NCI-H524 treated with DMSO at 0.1 percent for 48 hours (cell line): ENCODE results near the gene DTWD2.
"Not testable (repeated sequence)": the region's sequence is repeated elsewhere in the genome, so short reads cannot be mapped to it uniquely, and the experiment has no call there.

Experiments
- DNase-seq: peaks from one replicate; lab custom pipeline; 2025; lab: John Stamatoyannopoulos, UW

The DTWD2 gene

DNA sequence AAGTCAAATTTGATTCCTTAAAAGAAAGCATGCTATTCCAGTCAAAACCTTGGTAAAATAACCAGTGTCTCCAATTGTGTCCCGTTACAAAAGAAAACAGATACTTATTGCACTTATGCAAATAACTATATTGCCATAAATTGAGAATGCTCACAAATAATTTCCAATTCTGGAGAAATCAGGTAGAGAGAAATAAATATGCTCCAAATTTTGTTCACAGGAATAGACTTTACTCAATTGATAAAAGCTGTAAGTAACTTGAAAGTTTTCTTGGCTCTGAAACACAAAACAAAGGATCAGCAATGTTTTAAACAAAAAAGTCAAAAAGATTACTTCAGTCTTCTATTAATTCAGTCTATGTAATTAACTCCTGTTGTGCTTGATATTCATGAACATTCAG, 7.8 kb upstream of the DTWD2 start:
- no peak for DNase-seq

DNA sequence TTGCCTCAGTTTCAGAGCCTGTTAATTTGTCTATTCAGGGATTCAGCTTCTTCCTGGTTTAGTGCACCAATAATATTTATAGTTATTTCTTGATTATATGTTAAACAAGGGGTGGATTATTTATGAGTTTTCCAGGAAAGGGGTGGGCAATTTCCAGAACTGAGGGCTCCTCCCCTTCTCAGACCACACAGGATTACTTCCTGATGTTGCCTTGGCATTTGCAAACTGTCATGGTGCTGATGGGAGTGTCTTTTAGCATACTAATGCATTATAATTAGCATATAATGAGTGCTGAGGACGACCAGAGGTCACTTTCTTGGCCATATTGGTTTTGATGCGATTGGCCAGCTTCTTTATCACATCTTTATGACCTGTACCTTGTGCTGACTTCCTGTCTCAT, 6.2 kb upstream of the DTWD2 start:
- DNase-seq: no peak

DNA sequence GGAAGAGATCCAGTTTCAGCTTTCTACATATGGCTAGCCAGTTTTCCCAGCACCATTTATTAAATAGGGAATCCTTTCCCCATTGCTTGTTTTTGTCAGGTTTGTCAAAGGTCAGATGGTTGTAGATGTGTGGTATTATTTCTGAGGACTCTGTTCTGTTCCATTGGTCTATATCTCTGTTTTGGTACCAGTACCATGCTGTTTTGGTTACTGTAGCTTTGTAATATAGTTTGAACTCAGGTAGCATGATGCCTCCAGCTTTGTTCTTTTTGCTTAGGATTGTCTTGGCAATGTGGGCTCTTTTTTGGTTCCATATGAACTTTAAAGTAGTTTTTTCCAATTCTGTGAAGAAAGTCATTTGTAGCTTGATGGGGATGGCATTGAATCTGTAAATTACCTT, 4.8 kb upstream of the DTWD2 start:
- DNase-seq: not testable (repeated sequence)

GRCh38 chr5:118992055-118992454, 3.7 kb upstream of the DTWD2 start:
- DNase-seq: not testable (repeated sequence)

- no peak for DNase-seq
Observed at GRCh38 chr5:118990582-118990981, 2.2 kb upstream of the DTWD2 start.

DNA sequence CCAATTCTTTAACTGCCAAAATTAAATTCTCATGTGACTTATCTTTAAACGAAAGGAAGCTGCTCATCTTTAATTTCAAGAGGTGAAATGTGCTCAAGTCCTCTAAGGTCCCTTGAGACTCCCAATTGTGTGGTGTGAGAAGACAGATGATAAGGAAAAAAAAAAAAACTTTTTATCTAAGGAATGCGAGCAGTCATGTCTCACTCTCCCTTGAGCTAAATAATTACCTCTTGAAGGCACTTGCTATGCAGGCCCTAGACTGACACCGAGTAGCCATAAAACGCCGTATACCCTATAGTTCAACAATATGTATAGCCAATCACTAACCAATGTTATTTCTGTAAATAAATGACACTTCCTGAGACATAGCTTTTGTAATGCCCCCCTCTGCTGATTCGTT, 1.5 kb upstream of the DTWD2 start:
- DNase-seq: no peak

DNA sequence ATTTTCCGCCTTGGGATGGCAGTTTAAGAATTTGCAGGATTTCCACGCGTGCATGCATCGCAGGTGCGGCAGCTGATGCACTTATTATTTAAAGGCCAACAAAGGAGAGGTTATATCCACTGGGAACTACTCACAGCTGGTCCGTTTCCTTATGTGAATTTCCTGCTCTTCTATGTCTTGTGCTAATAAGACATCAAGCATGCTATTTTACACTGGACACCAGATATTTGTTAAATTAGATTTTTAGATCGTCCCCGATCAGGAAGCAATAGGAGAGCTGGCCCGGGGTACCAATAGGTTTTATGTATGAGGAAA, 476 bp upstream of the DTWD2 start:
- DNase-seq: no peak

DNA sequence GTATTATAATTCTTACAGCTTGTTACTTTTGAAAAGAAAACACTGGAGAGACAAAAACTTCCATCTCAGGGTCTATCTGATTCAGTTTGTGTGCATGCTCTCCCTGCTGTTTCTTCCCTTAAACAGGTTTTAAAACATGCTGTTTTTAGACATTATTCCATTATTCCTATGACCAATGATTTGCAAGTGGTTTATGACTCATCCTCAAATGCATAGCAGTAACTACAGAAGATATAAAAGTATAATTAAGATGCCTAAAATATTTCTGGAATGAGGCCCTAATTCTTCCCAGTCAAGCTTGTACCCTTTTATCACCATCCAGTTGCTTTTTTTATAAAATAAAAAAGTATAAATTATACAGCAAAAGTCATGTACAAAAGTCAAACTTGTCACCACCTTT, 3.7 kb downstream of the DTWD2 start:
- no peak for DNase-seq

- no peak for DNase-seq
Observed at GRCh38 chr5:118981783-118982182, 6.6 kb downstream of the DTWD2 start.

DNA sequence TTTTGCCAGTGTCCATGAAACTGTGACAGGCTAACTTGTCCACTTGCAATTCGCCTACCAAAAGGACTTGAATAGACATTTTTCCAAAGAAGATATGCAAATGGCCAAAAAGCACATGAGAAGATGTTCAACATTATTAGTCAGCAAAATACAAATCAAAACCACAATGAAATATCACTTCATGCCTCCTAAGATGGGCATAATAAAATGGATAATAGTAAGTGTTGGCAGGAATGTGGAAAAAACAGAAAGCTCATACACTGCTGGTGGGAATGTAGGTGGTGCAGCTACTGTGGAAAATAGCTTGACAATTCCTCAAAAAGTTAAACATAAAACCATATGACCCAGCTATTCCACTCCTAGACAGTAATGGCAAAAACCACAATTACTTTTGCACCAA, 7.9 kb downstream of the DTWD2 start:
- DNase-seq: no peak

DNA sequence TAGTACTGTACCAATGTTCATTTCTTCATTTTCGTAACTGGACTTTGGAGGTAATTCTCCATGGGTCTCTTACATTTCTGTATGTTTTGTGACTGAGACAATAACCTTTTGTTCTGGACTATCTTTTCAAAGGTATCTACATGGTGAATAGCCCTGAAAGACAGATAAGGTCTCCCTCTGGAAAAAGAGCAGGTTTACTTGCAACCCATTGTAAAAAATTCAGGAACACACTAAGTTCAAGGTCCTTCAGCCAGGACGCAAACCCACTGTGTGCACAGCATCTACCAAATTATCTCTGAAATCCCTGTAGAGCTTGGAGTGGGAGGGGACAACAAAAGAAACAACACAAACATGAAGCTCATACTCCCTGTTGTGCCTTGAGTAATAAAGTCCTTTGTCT, 8.3 kb downstream of the DTWD2 start:
- DNase-seq: no peak

- not testable (repeated sequence) for DNase-seq
Observed at GRCh38 chr5:118973779-118974445, 14.4 kb downstream of the DTWD2 start.

DNA sequence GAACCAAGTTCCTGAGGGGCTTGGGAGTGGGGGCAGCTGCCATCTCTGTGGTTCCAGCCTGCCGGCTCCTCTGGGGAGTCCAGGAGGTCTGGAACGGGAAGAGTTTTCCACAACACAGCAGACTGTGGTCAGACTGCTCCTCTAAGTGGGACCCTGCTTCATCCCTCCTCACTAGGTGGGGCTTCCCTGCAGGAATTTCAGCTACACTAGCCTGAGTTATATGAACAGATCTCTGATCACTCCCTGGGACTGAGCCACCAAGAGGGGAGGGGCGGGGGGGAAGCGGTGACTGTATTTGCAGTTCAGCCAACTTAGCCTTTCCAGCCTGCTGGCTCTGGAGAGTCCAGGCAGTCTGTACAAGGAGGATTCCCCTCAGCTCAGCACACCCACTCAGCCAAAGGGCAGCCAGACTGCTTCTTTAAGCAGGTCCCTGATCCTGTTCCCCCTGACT, 19.4 kb downstream of the DTWD2 start:
- DNase-seq: no peak

DNA sequence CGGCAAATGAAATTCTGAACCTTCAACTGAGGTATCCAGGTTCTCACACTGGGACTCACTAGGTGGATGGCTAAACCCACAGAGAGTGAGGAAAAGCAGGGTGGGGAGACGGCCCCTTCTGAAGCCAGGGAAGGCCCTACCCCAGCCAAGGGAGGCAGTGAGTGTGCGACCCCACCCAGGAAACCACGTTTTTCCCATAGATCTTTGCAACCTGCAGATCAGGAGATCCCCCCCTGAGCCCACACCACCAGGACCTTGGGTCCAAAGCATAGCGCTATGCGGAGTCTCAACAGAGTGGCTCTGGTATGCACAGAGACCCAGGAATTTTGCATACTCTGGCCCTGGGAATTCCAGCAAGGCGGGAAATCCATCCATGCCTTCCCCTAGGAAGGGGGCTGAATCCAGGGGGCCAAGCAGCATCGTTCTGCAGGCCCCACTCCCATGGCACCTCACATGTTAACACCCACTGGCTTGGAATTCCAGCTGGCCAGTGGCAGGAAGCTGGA, 19.9 kb downstream of the DTWD2 start:
- DNase-seq: no peak

- DNase-seq: no peak
Observed at GRCh38 chr5:118967059-118967508, 21.3 kb downstream of the DTWD2 start.

DNA sequence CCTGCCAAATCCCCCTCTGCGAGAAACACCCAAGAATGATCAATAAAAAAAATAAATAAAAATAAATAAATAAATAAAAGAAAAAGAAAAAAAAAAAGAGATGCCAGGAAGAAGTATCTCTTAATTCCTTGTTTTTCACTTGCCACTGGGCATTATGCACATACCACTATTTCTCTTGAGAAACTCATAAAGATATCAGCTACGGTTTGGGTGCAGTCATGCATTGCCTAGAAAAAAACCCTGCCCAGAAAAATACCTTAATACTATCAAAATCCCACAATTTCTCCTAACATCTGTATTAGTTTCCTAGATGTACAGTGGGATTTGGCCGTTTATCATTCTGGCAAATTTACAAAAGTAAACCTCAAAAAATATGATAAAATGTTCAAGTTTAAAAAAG, 22.5 kb downstream of the DTWD2 start:
- no peak for DNase-seq

GRCh38 chr5:118964970-118965369, 23.4 kb downstream of the DTWD2 start:
- not testable (repeated sequence) for DNase-seq

- DNase-seq: not testable (repeated sequence)
Observed at GRCh38 chr5:118964388-118964787, 24.0 kb downstream of the DTWD2 start.

- no peak for DNase-seq
Observed at GRCh38 chr5:118963169-118963568, 25.2 kb downstream of the DTWD2 start.

DNA sequence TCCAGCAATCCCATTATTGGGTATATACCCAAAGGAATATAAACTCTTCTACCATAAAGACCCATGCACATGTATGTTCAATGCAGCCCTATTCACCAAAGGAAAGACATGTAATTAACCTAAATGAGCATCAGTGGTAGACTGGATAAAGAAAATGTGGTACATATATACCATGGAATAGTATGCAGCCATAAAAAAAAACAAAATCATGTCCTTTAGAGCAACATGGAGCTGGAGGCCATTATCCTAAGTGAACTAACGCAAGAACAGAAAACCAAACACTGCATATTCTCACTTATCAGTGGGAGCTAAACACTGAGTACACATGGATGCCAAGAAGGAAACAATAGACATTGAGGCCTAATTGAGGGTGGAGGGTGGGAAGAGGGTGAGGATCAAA, 27.8 kb downstream of the DTWD2 start:
- DNase-seq: no peak

GRCh38 chr5:118956727-118957126, 31.6 kb downstream of the DTWD2 start:
- no peak for DNase-seq

DNA sequence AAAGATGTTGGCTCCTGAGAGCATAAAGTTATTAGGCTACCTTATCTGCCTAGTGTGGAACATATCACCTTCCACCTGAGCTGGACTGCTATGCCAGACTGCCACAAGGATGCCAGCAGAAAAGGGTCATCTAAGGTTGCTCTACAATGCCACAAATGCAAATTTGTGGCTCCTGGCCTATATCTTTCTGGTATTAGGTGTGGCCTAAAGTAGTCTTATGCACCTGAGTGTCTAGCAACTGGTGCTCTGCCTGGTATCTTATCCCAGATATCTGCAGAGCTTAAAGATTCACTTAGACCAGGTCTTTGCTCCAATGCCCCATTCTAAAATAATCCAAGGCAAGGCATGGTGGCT, 34.7 kb downstream of the DTWD2 start:
- no peak for DNase-seq

- DNase-seq: no peak
Observed at GRCh38 chr5:118952992-118953651, 35.2 kb downstream of the DTWD2 start.

GRCh38 chr5:118952306-118952705, 36.0 kb downstream of the DTWD2 start:
- DNase-seq: not testable (repeated sequence)
